Suprapubic skin (tissue), 4 donors: ENCODE measurements around the gene ANGEL2. TPM values are rescaled to one million over a fixed set of nuclear protein-coding genes. Genes with fewer than 3 reads are reported as not detected.
A peak's percentile ranks its signal among the peaks of the same experiment; 100 is the strongest.

Experiments
- DNase-seq, 2 donors: peaks; one replicate each; pipeline ENCODE4 v3.0.0-alpha.2; 2019; ENCODE audit warnings: low spot score in 2 of 2
- H3K27ac ChIP-seq: fragments of 200-600 bp; sonication (generic); one replicate; pipeline ENCODE4 v1.5.1; 2019
- H3K27me3 ChIP-seq: fragments of 200-600 bp; sonication (generic); one replicate; pipeline ENCODE4 v1.5.1; 2019
- H3K36me3 ChIP-seq: fragments of 200-600 bp; sonication (generic); one replicate; pipeline ENCODE4 v1.5.1; 2019
- H3K4me1 ChIP-seq: fragments of 200-600 bp; sonication (generic); one replicate; pipeline ENCODE4 v1.5.1; 2019
- H3K4me3 ChIP-seq: fragments of 200-600 bp; sonication (generic); one replicate; pipeline ENCODE4 v1.5.1; 2019; ENCODE audit warnings: mild to moderate bottlenecking
- H3K9me3 ChIP-seq: fragments of 200-600 bp; sonication (generic); one replicate; pipeline ENCODE4 v1.5.1; 2019
- EP300 ChIP-seq: sonication (generic); formaldehyde crosslinking; IDR thresholded peaks from one replicate; pipeline ENCODE4 v1.6.1; 2017; ENCODE audit warnings: antibody characterized with exemption
- POLR2A ChIP-seq, 2 donors: fragments of 450-650 bp; IDR thresholded peaks; one replicate each; pipeline ENCODE4 v1.6.1; 2017; ENCODE audit warnings: antibody characterized with exemption in 2 of 2, mild to moderate bottlenecking in 2 of 2, moderate library complexity in 2 of 2
- POLR2AphosphoS5 ChIP-seq, 3 donors: sonication (generic); formaldehyde crosslinking; IDR thresholded peaks; one replicate each; pipeline ENCODE4 v1.6.1; 2017; ENCODE audit warnings: antibody characterized with exemption in 3 of 3
- WGBS: methylation state at CpG from one replicate; pipeline ENCODE4 v1.1.5; 2018; 5-methylcytosine and 5-hydroxymethylcytosine counted together
- total RNA-seq, 4 donors: library from RNA; depleted of rRNA; stranded (reverse); fragments of >200 nt; gene quantifications; one replicate each; pipeline ENCODE4 v1.1.0, GENCODE V29; 2016
- TF ChIP-seq, protein P1 (sequence below), 2 donors: fragments of 200-600 bp in 1 of 2; fragments of 450-650 bp in 1 of 2; sonication (generic) in 1 of 2; IDR thresholded peaks; one replicate each; pipeline ENCODE4 v1.5.1; 2016 to 2019; ENCODE audit warnings: antibody characterized with exemption in 2 of 2, mild to moderate bottlenecking in 1 of 2, moderate library complexity in 1 of 2

Gene ANGEL2
- total RNA-seq, 4 donors from 2014 or later: 27.9 to 116 (median 36.0) TPM

DNA sequence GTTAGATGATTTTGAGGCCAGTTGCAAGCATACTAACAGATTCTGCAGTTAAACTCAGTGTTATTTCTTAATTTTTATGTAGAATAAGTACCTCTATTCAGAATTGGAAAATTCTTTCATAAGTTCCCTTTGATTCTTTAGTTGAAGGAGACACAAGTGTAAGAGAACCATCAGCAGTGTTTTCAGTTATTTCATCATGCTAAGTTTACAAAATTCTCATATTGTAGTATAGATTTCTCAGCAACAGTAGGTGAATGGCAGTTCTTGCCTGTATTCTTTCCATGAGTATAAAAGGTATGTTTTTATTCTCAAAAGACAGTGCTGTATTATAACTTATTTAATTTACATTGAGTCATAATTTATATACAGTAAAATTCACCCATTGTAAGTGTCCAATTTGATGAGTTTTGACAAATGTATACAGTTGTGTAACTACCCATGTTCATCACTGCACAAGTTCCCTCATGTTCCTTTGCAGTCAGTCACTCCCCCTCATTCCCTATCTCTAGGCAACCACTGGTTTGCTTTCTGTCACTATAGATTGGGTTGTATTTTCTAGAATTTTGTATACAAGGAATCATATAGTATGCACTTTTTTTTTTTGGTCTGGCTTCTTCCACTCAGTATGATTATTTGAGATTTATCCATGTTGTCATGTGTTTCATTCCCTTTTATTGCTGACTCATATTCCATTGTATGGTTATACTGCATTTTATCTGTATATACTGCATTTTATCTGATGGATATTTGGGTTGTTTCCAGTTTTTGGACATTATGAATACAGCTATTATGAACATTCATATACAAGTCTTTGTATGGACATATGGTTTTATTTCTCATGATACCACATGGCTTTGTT, 39.3 kb upstream of the ANGEL2 start:
- TF ChIP-seq EP300 (no peak), POLR2A (IDR thresholded peaks at IDR 0.05) (no peak), POLR2AphosphoS5 (IDR thresholded peaks at IDR 0.05) (no peak)
- TF ChIP-seq, protein P1, sequence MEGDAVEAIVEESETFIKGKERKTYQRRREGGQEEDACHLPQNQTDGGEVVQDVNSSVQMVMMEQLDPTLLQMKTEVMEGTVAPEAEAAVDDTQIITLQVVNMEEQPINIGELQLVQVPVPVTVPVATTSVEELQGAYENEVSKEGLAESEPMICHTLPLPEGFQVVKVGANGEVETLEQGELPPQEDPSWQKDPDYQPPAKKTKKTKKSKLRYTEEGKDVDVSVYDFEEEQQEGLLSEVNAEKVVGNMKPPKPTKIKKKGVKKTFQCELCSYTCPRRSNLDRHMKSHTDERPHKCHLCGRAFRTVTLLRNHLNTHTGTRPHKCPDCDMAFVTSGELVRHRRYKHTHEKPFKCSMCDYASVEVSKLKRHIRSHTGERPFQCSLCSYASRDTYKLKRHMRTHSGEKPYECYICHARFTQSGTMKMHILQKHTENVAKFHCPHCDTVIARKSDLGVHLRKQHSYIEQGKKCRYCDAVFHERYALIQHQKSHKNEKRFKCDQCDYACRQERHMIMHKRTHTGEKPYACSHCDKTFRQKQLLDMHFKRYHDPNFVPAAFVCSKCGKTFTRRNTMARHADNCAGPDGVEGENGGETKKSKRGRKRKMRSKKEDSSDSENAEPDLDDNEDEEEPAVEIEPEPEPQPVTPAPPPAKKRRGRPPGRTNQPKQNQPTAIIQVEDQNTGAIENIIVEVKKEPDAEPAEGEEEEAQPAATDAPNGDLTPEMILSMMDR (IDR thresholded peaks at IDR 0.05): no peak
- H3K36me3 ChIP-seq: no peaks in the 10 kb centered on the region
- H3K27ac ChIP-seq: no peak overlapping the region
- no peaks in the 10 kb centered on the region for H3K27me3 ChIP-seq
- no peaks in the 10 kb centered on the region for H3K9me3 ChIP-seq
- peaks cover 18% of the 10 kb centered on the region for H3K4me1 ChIP-seq
- no peak for DNase-seq
- H3K4me3 ChIP-seq: no peak overlapping the region

DNA sequence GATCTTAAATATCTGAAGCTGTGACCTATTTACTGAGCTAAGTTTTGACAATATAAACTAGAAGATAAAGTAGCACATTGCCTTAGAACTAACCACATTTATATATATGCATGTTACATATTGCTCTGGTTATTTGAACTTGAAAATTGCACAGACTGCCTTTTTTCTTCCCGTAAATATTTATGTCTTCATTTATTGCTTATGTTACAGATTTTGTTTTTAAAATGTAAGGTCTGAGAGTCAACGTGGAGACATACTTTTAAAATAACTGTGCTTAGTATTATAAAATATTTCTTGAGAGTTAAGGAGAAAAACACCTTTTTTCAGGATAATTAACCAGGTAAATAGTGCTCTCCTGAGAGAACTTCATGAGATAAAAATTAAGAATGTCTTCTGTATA, 38.5 kb upstream of the ANGEL2 start:
- no peaks in the 10 kb centered on the region for H3K36me3 ChIP-seq
- no peak overlapping the region for H3K27ac ChIP-seq
- DNase-seq: no peak
- no peaks in the 10 kb centered on the region for H3K9me3 ChIP-seq
- peaks cover 4% of the 10 kb centered on the region for H3K27me3 ChIP-seq
- peaks cover 18% of the 10 kb centered on the region for H3K4me1 ChIP-seq
- no peak for TF ChIP-seq EP300
- no peak for TF ChIP-seq POLR2AphosphoS5 (IDR thresholded peaks at IDR 0.05)
- TF ChIP-seq POLR2A (IDR thresholded peaks at IDR 0.05): no peak
- TF ChIP-seq, protein P1 (IDR thresholded peaks at IDR 0.05): no peak
- H3K4me3 ChIP-seq: no peak overlapping the region
- WGBS: 90% methylated on average over 2 of the region's 2 CpGs

DNA sequence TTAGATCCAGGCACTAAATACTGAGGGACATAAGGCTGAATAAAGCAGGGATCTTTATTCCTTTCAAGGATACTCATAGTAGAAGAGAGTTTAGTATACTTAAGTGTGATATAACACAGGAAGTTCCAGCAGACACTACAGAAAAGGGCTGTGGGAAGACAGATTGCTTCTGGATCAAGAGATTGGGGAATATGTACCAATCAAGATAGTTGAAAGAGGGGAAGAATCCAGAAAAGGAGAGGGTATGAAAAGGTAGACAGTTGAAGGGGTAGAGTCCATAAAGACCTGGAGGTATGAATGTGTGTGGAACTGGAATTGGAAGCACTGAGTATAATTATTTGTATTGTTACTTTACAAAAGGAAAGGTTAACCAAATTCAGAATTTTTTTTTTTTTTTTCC, 37.8 kb upstream of the ANGEL2 start:
- Histone ChIP-seq H3K4me1 (peaks cover 18% of the 10 kb centered on the region), H3K36me3 (no peaks in the 10 kb centered on the region), H3K27ac (no peak overlapping the region), H3K4me3 (no peak overlapping the region), H3K9me3 (no peaks in the 10 kb centered on the region), H3K27me3 (peaks cover 11% of the 10 kb centered on the region)
- DNase-seq: no peak
- no peak for TF ChIP-seq EP300
- TF ChIP-seq POLR2AphosphoS5 (IDR thresholded peaks at IDR 0.05): no peak
- no peak for TF ChIP-seq POLR2A (IDR thresholded peaks at IDR 0.05)
- TF ChIP-seq, protein P1 (IDR thresholded peaks at IDR 0.05): no peak

DNA sequence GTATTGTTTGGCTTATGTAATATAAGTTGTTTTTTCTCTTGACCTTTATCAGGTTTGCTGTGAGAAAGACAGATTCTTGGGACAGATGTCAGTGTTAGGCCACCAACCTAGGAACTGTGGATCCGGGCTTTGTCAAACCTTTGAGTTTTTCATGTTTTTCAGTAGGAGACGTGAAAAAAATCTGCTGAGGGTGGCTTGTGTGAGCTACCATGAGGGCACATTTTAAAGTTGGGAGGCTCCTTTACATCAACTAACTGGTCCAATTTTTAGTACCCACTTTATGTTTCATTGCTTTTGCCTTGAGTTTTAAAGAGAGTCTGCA, 36.2 kb upstream of the ANGEL2 start:
- peaks cover 18% of the 10 kb centered on the region for H3K4me1 ChIP-seq
- peak overlapping the region; percentile 79 for H3K4me3 ChIP-seq
- TF ChIP-seq EP300 (no peak), POLR2A (IDR thresholded peaks at IDR 0.05) (no peak), POLR2AphosphoS5 (IDR thresholded peaks at IDR 0.05) (no peak)
- TF ChIP-seq, protein P1 (IDR thresholded peaks at IDR 0.05): no peak
- H3K27me3 ChIP-seq: peaks cover 26% of the 10 kb centered on the region
- no peak for DNase-seq
- 38% methylated on average over 2 of the region's 2 CpGs for WGBS
- H3K36me3 ChIP-seq: no peaks in the 10 kb centered on the region
- no peaks in the 10 kb centered on the region for H3K9me3 ChIP-seq
- no peak overlapping the region for H3K27ac ChIP-seq

DNA sequence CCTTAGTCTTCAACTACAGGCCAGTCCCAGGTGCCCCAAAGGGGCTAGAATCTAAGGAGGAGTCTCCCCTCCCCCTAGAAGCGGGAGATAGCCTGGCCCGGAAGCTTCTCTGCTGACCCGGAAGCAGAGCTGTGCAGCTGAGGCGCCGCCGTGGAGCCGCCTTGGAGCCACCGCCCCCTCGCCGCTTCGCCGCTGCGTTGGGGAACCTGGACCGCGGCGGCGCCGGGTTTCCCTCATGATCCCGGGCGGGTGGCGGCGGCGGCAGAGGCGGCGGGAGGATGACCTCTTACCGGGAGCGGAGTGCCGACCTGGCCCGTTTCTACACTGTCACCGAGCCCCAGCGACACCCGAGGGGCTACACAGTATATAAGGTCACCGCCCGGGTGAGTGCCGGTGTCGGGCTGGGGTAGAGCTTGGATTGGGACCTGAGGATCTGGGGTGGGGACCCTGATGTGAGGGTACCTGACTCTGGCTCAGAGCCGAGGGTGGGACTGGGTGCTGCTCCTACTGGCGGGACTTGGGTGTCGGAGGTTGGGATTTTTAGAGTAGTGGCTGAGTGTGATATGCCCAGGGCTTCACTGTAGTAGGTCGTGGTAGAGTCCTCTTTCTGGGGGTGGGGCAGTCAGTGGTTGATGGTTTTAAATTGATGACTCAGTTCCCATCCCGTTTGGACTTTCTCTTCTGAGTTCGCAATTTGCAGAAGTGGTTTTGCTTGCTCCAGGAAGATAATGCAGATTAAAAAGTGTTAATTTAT, 35.6 kb upstream of the ANGEL2 start, which contains the start of gene RPS6KC1:
Gene RPS6KC1 (plus strand): TSS at position 115 of the 754 bp plus-strand sequence. CDS start 164 bp downstream, at position 279.
- DNase-seq: peak; percentile 86 to 88
- WGBS: 0% methylated on average over 15 of the region's 42 CpGs

More for the DNA sequence above, 35.6 kb upstream of the ANGEL2 start, which contains the start of gene RPS6KC1:
- peak within 1 kb of the TSS; percentile 63 for H3K27ac ChIP-seq
- TF ChIP-seq, protein P1 (IDR thresholded peaks at IDR 0.05): no peak
- no peak for TF ChIP-seq EP300
- peak in 2 of 3 donors; percentile 6 to 43 for TF ChIP-seq POLR2AphosphoS5 (IDR thresholded peaks at IDR 0.05)
- TF ChIP-seq POLR2A (IDR thresholded peaks at IDR 0.05): no peak
- H3K4me3 ChIP-seq: peak within 1 kb of the TSS; percentile 79
- no peaks in the 10 kb centered on the region for H3K36me3 ChIP-seq
- H3K9me3 ChIP-seq: no peaks in the 10 kb centered on the region
- peaks cover 31% of the 10 kb centered on the region for H3K27me3 ChIP-seq
- peaks cover 18% of the 10 kb centered on the region for H3K4me1 ChIP-seq
